DMS153 (cell line): ENCODE measurements around the gene CCDC116.
A peak's percentile ranks its signal among the peaks of the same experiment; 100 is the strongest.
"Not testable (repeated sequence)": the region's sequence is repeated elsewhere in the genome, so short reads cannot be mapped to it uniquely, and the experiment has no call there.

Experiments
- DNase-seq: peaks from one replicate; lab custom pipeline; 2025; lab: John Stamatoyannopoulos, UW

CCDC116 gene, protein sequence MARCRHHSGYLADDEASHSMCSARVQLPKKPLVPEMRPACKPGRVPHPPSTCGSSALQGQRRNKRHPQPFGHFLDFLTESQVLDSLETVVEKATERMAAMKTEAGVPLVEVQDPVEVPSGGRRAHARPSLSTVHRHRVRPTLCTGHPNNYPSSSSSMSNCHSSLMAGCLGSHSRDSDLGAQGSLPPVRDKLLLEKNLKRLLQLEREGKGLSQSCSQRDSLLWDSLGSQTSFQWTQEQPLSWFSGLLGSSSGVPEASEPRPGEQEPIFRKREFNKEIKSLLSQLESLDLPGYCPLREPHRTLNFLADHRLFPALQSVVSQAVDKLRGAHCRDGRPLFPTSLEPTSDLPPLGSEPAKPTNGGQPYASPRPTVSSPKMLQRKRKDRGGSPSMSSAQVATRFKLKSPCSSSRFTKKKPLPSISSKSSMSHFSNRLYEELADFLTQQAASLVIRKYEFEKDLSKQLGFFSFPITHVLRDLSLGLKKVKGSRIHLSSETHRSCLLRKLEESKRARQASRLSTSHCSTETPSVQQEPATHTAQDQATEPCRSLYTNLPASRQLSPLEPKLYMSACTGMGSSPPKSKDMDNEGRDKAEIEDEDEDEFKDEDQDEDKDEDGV

GRCh38 chr22:21632237-21632895, at the start of gene CCDC116:
TSS of gene CCDC116 (plus strand) at chr22:21632760. CDS start at chr22:21633182, 422 bp downstream.
- peak; percentile 81 for DNase-seq

- DNase-seq: no peak
Measured at GRCh38 chr22:21582801-21583740, 49.5 kb upstream of the CCDC116 start.

- no peak for DNase-seq
Measured at GRCh38 chr22:21585389-21585788, 47.2 kb upstream of the CCDC116 start.

DNA sequence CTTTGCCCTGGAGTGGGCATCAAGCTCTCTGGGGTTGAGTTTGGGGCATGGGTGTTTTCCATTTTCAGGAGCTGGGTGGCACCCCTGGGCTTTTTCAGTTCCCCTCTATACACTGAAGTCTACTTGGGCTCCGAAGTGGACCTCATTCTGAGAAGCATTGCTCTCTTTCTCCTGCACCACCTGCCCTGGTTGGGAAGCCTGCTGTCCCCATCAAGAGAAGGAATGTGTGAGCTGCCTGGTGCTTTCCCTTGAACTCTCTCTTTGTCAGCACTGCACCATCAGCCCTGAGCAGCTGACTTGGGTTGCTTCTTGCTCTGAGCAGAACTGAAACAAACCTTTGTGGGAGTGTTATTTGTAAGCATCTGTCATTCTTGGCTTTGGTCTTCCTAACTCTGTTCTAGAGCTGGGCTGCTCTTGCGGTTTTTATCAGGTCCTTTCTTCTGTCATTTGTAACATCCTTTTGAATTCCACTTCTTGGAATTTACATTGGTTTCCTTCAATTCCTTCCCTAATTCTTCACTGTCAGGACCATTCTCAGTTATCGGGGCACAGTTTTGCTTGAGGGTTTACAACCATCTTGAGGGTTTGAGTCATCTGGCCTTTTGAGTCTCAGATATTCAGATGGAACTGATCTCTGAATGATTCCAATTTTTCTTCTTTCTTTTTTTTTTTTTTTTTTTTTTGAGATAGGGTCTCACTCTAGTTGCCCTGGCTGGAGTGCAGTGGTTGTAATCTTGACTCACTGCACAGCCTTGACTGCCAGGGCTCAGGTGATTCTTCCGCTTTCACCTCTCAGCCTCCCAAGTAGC, 44.6 kb upstream of the CCDC116 start:
- DNase-seq: no peak

GRCh38 chr22:21589396-21589795, 43.2 kb upstream of the CCDC116 start:
- DNase-seq: no peak

DNA sequence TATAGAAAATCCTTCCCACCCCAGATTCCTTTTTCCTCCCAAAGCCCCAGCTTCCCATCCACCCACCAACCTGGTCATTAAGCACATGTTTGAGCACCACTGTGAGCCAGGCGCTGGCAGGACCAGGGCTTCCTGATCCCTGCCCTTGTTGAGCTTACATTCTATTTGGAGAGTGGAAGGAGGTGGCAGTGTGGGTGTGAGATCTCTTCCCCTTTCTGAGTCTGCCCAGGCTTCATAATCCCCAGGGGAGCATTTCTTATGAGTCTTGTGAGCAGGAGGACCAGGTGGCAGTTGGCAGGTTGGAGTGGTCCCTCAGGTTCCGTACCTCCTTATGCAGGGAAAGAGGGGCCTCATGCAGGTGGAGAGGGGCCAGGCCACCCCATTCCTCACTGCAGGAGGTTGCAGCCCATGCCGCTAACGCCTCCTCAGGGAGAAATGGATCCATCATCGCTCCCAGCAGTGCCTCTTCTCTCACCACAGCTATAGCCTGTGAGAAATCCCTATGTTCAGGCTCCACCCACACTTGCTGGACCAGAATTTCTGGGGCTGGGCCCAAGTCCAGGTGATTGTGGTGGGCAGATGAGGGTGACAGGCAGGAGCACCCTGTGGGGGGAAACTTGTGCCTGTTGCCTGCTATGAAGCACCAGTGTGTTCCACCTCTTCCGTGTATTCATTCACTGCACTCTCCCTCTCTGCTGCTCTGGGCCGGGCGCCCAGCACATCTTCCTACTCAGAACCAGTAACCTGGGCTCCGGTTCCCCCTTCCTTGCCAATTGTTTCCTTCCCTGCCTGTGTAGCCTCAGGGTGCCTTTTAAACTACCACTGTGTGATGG, 41.5 kb upstream of the CCDC116 start:
- DNase-seq: no peak

- DNase-seq: no peak
Measured at GRCh38 chr22:21591695-21592094, 40.9 kb upstream of the CCDC116 start.

- no peak for DNase-seq
Measured at GRCh38 chr22:21592422-21592821, 40.1 kb upstream of the CCDC116 start.

- no peak for DNase-seq
Measured at GRCh38 chr22:21593406-21594232, 38.9 kb upstream of the CCDC116 start.

- DNase-seq: no peak
Measured at GRCh38 chr22:21594865-21595452, 37.6 kb upstream of the CCDC116 start.

DNA sequence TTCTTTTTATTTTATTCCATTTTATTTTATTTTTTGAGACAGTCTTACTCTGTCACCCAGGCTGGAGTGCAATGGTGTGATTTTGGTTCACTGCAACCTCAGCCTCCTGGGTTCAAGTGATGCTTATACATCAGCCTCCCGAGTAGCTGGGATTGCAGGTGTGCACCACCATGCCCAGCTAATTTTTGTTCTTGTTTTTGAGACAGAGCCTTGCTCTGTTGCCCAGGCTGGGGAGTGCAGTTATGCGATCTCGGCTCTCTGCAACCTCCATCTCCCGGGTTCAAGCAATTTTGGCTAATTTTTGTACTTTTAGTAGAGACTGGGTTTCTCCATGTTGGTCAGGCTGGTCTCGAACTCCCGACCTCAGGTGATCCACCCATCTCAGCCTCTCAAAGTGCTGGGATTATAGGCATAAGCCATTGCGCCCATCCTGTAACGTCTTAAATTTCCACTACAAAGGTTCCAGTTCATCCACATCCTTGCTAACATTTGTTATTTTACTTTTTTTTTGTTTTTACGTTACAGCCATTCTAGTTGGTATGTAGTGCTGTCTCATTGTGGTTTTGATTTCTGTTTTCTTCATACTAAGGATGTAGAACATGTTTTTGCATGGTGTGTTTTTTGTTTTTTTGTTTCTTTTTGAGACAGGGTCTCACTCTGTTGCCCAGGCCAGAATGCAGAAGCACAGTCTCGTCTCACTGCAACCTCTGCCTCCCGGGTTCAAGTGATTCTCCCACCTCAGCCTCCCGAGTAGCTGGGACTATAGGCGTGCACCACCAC, 36.0 kb upstream of the CCDC116 start:
- not testable (repeated sequence) for DNase-seq

DNA sequence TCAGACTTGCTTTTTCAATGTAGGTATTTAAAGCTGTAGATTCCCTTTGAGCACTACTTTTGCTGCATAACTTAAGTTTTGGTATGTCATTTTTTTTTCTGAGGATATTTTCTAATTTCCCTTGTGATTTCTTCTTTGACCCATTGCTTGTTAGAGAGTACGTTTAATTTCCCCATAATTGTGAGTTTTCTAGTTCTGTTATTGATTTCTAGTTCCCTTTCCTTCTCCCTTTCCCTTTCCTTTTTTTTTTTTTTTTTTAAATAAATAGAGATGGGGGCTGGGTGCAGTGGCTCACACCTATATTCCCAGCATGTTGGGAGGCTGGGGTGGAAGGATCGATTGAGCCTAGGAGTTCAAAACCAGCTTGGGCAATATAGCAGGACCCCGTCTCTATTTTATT, 34.3 kb upstream of the CCDC116 start:
- DNase-seq: no peak

DNA sequence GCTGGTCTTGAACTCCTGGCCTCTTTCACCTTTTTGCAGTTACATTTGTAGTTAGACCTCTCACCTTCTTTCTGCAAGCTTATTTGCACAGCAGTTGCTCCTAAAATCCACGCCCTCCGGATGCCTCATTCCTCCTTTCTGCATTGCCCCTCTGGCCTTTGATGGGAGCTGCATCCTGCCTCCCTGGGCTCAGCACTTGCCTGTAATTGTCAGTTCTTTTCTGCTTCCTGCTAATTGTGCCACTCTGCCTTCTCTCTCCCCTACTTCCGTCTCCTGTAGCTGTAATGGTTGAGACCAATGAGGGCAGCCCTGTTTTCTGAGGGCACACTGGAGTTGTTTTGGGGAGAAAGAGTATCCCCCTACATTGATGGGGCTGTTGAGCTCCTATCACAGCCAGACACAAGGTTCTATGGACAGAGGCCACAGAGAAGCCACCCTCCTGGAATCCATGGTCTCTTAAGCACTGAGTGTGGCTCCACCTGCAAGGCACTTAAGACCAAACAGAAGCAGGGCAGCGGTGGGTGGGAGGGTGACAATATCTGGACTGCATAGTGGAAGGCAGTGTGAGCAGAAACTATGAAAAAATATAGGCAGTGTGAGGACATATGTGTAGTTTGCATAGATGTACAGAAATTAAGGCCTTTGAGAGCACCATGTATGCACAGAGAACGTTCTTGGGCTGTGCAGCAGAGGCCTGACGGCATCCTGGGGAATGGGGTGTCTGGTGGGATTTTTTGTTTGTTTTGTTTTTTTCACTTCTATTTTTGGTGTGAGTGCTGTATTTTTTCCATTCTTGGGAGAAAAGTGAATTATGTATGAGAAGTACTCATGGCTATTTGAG, 33.3 kb upstream of the CCDC116 start:
- DNase-seq: no peak

- no peak for DNase-seq
Measured at GRCh38 chr22:21602579-21602978, 30.0 kb upstream of the CCDC116 start.

DNA sequence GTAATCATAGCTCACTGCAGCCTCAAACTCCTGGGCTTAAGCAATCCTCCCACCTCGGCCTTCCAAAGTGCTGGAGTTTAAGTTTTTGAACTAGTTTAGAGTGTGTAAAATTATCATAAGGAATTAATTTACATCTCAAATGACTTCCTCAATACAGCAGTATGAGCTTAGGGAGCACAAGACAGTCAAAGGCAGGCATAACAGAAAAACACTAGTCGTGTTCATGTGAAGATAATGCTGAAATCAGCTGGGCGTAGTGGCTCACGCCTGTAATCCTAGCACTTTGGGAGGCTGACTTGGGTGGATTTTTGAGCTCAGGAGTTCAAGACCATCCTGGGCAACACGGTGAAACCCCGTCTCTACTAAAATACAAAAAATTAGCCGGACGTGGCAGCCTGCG, 28.6 kb upstream of the CCDC116 start:
- DNase-seq: no peak

DNA sequence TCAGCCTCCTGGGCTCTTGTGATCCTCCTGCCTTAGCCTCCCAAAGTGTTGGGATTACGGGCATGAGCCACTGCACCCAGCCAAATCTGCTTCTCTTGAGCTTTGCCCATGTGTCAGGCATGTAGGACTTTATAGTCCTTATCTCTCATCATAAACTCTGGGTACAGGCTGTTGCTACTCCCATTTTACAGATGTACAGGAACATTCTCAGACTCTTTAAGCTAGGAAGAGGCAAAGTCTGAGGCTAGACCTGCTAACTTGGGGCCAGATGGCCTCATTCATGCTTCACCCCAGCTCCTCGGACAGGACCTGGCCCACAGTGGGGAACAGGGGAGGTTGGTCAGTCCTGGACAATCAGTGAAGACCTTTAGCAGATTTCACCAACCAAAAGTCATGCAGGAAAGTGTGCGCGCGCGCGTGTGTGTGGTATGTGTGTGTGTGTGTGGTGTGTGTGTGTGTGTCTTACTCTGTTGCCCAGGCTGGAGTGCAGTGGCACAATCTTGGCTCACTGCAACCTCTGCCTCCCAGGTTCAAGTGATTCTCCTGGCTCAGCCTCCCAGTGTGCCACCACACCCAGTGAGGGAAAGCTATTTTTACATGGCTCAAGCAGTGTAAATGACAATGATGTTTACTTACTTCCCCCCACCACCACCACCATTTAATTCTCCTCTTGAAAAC, 26.5 kb upstream of the CCDC116 start:
- DNase-seq: no peak

DNA sequence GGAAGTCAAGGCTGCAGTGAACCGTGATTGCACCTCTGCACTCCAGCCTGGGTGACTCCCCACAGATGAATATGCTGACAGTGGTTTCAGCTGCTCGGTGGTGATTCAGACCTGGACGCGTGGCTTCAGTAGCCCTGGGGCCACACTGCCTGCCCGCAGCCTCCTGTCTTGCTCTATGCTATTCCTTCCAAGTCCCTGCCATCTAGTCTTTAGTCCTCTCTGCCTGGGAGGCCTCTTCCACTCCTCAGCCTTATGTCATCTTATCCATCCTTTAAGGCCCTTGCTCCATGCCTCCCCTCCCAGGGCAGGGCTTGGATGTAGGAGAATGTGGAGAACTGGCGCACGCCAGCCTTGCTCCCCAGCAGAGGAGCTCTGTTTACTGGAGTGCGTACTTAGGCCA, 25.8 kb upstream of the CCDC116 start:
- DNase-seq: no peak
